ENCODE measurements around the gene CUTA. TPM values are rescaled to one million over a fixed set of nuclear protein-coding genes. Genes with fewer than 3 reads are reported as not detected.

CUTA gene
- total RNA-seq, 3 donors from 2014 or later: 81.3 to 123 (median 111) TPM

DNA sequence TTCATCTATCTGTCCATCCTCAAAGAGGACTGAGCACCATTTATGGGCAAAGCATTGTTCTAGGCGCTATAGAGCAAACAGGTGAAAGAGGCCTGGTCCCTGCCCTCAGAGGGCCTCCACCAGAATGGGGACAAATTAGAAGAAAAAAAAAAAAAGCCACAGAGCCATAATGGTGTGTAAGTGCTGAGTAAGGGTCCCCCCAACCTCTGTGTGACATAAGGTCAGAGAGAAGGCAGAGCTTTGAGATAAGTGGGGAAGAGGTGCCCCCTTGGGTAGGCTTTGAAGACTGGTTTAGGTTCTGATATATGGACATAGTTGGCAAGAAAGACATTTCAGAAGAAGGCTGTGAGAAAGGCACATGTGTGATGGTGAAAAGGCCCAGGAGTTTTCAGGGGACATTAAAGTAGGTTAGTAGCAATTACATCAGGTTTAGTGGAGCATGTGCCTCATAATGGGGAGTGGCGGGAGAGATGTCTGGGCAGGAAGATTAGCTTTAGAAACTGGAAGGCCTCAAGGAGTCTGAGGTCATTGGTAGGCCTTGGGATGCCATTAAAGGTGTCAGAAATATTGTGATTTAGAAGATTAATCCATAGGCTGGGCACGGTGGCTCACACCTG, 21.2 kb upstream of the CUTA start:
- Histone ChIP-seq H3K4me3 (no peak overlapping the region), H3K27me3 (no peaks in the 10 kb centered on the region), H3K9me3 (no peaks in the 10 kb centered on the region), H3K4me1 (no peaks in the 10 kb centered on the region), H3K36me3 (no peaks in the 10 kb centered on the region), H3K27ac (no peak overlapping the region)
- no peak for DNase-seq (ENCODE audit: low spot score in 2 of 2)
- intact Hi-C loops (cut with DNase I; ENCODE audit: low total_unique reads): no loop called here
- no peak for TF ChIP-seq POLR2AphosphoS5 (IDR thresholded peaks at IDR 0.05)
- TF ChIP-seq, protein P1, sequence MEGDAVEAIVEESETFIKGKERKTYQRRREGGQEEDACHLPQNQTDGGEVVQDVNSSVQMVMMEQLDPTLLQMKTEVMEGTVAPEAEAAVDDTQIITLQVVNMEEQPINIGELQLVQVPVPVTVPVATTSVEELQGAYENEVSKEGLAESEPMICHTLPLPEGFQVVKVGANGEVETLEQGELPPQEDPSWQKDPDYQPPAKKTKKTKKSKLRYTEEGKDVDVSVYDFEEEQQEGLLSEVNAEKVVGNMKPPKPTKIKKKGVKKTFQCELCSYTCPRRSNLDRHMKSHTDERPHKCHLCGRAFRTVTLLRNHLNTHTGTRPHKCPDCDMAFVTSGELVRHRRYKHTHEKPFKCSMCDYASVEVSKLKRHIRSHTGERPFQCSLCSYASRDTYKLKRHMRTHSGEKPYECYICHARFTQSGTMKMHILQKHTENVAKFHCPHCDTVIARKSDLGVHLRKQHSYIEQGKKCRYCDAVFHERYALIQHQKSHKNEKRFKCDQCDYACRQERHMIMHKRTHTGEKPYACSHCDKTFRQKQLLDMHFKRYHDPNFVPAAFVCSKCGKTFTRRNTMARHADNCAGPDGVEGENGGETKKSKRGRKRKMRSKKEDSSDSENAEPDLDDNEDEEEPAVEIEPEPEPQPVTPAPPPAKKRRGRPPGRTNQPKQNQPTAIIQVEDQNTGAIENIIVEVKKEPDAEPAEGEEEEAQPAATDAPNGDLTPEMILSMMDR (IDR thresholded peaks at IDR 0.05): no peak
- TF ChIP-seq POLR2A (IDR thresholded peaks at IDR 0.05): no peak

DNA sequence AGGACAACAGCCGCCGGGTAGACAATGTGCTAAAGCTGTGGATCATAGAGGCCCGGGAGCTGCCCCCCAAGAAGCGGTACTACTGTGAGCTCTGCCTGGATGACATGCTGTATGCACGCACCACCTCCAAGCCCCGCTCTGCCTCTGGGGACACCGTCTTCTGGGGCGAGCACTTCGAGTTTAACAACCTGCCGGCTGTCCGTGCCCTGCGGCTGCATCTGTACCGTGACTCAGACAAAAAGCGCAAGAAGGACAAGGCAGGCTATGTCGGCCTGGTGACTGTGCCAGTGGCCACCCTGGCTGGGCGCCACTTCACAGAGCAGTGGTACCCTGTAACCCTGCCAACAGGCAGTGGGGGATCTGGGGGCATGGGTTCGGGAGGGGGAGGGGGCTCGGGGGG, 19.8 kb upstream of the CUTA start:
- Histone ChIP-seq H3K9me3 (no peaks in the 10 kb centered on the region), H3K27ac (no peak overlapping the region), H3K4me3 (no peak overlapping the region), H3K4me1 (no peaks in the 10 kb centered on the region), H3K27me3 (no peaks in the 10 kb centered on the region), H3K36me3 (no peaks in the 10 kb centered on the region)
- DNase-seq (ENCODE audit: low spot score in 2 of 2): no peak
- intact Hi-C loops (cut with DNase I; ENCODE audit: low total_unique reads): no loop called here
- TF ChIP-seq POLR2A (IDR thresholded peaks at IDR 0.05) (no peak), POLR2AphosphoS5 (IDR thresholded peaks at IDR 0.05) (no peak)
- TF ChIP-seq, protein P1 (IDR thresholded peaks at IDR 0.05): no peak

DNA sequence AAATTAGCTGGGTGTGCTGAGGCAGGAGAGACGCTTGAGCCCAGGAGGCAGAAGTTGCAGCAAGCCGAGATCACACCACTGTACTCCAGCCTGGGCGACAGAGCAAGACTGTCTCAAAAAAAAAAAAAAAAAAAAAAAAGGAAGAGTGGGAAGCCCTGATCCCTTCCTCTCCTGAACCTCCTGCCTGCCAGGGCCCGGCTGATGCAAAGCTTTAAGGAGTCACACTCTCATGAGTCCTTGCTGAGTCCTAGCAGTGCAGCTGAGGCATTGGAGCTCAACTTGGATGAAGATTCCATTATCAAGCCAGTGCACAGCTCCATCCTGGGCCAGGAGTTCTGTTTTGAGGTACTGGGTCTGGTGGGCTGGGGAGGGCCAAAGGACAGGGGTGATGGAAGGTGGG, 17.1 kb upstream of the CUTA start:
- no peaks in the 10 kb centered on the region for H3K36me3 ChIP-seq
- H3K4me1 ChIP-seq: peaks cover 0 to 5% of the 10 kb centered on the region in 2 donors
- H3K4me3 ChIP-seq: no peak overlapping the region
- DNase-seq (ENCODE audit: low spot score in 2 of 2): no peak
- no peaks in the 10 kb centered on the region for H3K27me3 ChIP-seq
- TF ChIP-seq POLR2A (IDR thresholded peaks at IDR 0.05) (no peak), POLR2AphosphoS5 (IDR thresholded peaks at IDR 0.05) (no peak)
- TF ChIP-seq, protein P1 (IDR thresholded peaks at IDR 0.05): no peak
- intact Hi-C loops (cut with DNase I; ENCODE audit: low total_unique reads): no loop called here
- no peaks in the 10 kb centered on the region for H3K9me3 ChIP-seq
- no peak overlapping the region for H3K27ac ChIP-seq

DNA sequence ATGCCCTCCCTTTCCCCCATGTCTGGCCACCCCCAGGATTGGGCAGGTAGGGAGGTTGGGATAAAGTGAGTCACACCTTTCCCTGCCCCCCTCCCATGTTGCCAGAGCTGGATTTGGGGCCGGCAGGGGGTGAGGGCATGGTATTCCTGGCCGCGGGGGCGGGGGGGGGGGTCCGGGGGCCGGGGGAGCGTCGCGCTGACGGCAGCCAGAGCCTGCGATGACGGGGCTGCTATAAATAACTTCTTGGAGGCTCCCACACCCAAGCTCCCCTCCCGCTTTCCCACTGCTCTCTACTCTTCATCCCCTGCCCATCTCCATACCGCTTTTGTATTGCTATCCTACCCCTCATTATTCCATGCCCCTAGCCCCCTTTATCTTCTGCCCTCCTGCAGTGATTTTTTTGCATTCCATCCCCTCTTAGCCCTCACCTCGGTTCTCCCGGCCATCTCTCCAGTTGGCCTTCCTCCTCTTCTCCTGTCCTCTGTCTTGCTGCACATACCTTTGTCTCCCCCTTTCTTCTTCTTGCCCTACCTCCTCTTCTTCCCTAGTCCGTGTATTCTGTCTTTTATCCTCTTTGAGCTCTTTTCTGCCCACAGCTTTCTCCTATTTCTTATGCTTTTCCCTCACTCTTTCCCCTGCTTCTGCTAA, 15.8 kb upstream of the CUTA start:
- H3K4me3 ChIP-seq: no peak overlapping the region
- no peaks in the 10 kb centered on the region for H3K9me3 ChIP-seq
- intact Hi-C loops (cut with DNase I; ENCODE audit: low total_unique reads): no loop called here
- H3K4me1 ChIP-seq: peaks cover 0 to 6% of the 10 kb centered on the region in 2 donors
- no peak for DNase-seq (ENCODE audit: low spot score in 2 of 2)
- H3K27me3 ChIP-seq: no peaks in the 10 kb centered on the region
- H3K27ac ChIP-seq: no peak overlapping the region
- H3K36me3 ChIP-seq: no peaks in the 10 kb centered on the region
- TF ChIP-seq, protein P1 (IDR thresholded peaks at IDR 0.05): no peak
- TF ChIP-seq POLR2A (IDR thresholded peaks at IDR 0.05): no peak
- TF ChIP-seq POLR2AphosphoS5 (IDR thresholded peaks at IDR 0.05): no peak

DNA sequence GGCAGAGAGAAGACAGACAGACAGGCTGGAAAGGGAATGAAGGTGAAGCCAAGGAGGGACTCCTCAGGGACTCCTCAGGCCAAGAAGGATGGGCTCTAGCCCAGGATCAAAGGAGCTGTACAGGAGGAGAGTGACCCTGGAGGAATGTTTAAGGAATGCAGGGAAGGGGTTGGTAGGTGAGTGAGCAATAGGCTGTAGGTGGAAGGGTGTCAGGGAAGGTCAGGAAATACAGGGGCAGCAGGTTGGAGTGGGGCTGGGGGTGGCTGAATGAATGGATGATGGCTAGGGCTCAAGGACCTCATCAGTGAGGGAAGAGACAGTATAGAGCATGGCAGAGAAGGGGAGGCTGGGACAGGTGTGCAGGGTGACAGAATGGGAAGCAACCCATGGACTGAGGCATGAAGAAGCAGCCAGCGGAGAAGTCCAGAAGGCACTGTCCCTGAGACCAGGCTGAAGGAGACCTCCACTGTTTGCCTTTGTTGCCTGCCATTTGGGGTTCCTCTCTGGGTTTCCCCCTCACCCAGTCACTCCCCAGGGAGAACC, 15.2 kb upstream of the CUTA start:
- TF ChIP-seq POLR2A (IDR thresholded peaks at IDR 0.05): no peak
- H3K27ac ChIP-seq: no peak overlapping the region
- H3K4me1 ChIP-seq: peaks cover 0 to 11% of the 10 kb centered on the region in 2 donors
- no peak for DNase-seq (ENCODE audit: low spot score in 2 of 2)
- intact Hi-C loops (cut with DNase I; ENCODE audit: low total_unique reads): no loop called here
- no peak overlapping the region for H3K4me3 ChIP-seq
- H3K27me3 ChIP-seq: no peaks in the 10 kb centered on the region
- H3K36me3 ChIP-seq: no peaks in the 10 kb centered on the region
- no peaks in the 10 kb centered on the region for H3K9me3 ChIP-seq

Measured in breast epithelium (tissue), 4 donors.